ENCODE measurements around the gene KIF6.

The KIF6 gene

GRCh38 chr6:39343396-39343870 lies 381.8 kb downstream of the KIF6 start:
- DNase-seq (ENCODE audit: low spot score), result no peak

GRCh38 chr6:39342692-39343395 lies 382.4 kb downstream of the KIF6 start:
- no peak for DNase-seq (ENCODE audit: low spot score)

- DNase-seq (ENCODE audit: low spot score), result no peak
These were observed 383.3 kb downstream of the KIF6 start for GRCh38 chr6:39341937-39342336.

GRCh38 chr6:39341352-39341751 lies 383.9 kb downstream of the KIF6 start:
- no peak for DNase-seq (ENCODE audit: low spot score)

GRCh38 chr6:39339868-39340550 lies 385.2 kb downstream of the KIF6 start:
- no peak for DNase-seq (ENCODE audit: low spot score)

GRCh38 chr6:39339096-39339867 lies 385.9 kb downstream of the KIF6 start:
- DNase-seq (ENCODE audit: low spot score), result no peak

GRCh38 chr6:39338397-39338796 lies 386.8 kb downstream of the KIF6 start:
- DNase-seq (ENCODE audit: low spot score), result no peak

GRCh38 chr6:39335780-39336545 lies 389.2 kb downstream of the KIF6 start:
- no peak for DNase-seq (ENCODE audit: low spot score)

GRCh38 chr6:39333644-39334438 lies 391.4 kb downstream of the KIF6 start:
- DNase-seq (ENCODE audit: low spot score), result no peak

GRCh38 chr6:39330476-39330875 lies 394.7 kb downstream of the KIF6 start:
- no peak for DNase-seq (ENCODE audit: low spot score)

GRCh38 chr6:39330057-39330456 lies 395.2 kb downstream of the KIF6 start:
- no peak for DNase-seq (ENCODE audit: low spot score)

- DNase-seq (ENCODE audit: low spot score), result no peak
These were observed 397.1 kb downstream of the KIF6 start for GRCh38 chr6:39328066-39328465.

- no peak for DNase-seq (ENCODE audit: low spot score)
These were observed 397.7 kb downstream of the KIF6 start for GRCh38 chr6:39327507-39327906.

- no peak for DNase-seq (ENCODE audit: low spot score)
These were observed 402.8 kb downstream of the KIF6 start, which contains the start of gene KCNK16 for GRCh38 chr6:39322306-39322850. Gene KCNK16 (minus strand): TSS chr6:39322702. CDS start chr6:39322540, 162 bp downstream.

- no peak for DNase-seq (ENCODE audit: low spot score)
These were observed 403.4 kb downstream of the KIF6 start for GRCh38 chr6:39321761-39322160.

- no peak for DNase-seq (ENCODE audit: low spot score)
These were observed 404.7 kb downstream of the KIF6 start for GRCh38 chr6:39320363-39320984.

GRCh38 chr6:39319621-39320362 lies 405.4 kb downstream of the KIF6 start:
- no peak for DNase-seq (ENCODE audit: low spot score)

- no peak for DNase-seq (ENCODE audit: low spot score)
These were observed 408.0 kb downstream of the KIF6 start for GRCh38 chr6:39317256-39317655.

GRCh38 chr6:39314273-39314795 lies 410.9 kb downstream of the KIF6 start, which contains the start of gene KCNK17:
Gene KCNK17 (minus strand): TSS chr6:39314419. CDS start chr6:39314320, 99 bp downstream.
- DNase-seq (ENCODE audit: low spot score), result no peak

Data from kidney capillary endothelial cell (primary cell).